Measurements from ENCODE around the gene ELN. TPM values are rescaled to one million over a fixed set of nuclear protein-coding genes. Genes with fewer than 3 reads are reported as not detected.

ELN gene
- total RNA-seq, 1 experiment from 2014 or later = 65.9 TPM

DNA sequence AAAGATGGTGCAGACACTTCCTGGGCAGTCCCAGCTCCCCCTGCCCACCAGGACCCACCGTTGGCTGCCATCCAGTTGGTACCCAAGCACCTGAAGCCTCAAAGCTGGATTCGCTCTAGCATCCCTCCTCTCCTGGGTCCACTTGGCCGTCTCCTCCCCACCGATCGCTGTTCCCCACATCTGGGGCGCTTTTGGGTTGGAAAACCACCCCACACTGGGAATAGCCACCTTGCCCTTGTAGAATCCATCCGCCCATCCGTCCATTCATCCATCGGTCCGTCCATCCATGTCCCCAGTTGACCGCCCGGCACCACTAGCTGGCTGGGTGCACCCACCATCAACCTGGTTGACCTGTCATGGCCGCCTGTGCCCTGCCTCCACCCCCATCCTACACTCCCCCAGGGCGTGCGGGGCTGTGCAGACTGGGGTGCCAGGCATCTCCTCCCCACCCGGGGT is 41.1 kb downstream of the ELN start:
- no peaks in the 10 kb centered on the region for H3K36me3 ChIP-seq (ENCODE audit: insufficient read depth, low read length, poor library complexity, severe bottlenecking)
- DNase-seq (ENCODE audit: low spot score) = no peak
- no peaks in the 10 kb centered on the region for H3K27me3 ChIP-seq (replicated peaks; ENCODE audit: insufficient read depth, low read depth, low read length, poor library complexity)
- no peak for TF ChIP-seq EZH2 (IDR thresholded peaks at IDR 0.05; ENCODE audit: borderline replicate concordance, low read depth, low read length, poor library complexity, severe bottlenecking)
- BruUV-seq (replicated peaks) = TSS peak; percentile 89
- no peak overlapping the region for H3K4me3 ChIP-seq (ENCODE audit: low read depth, low read length, poor library complexity, severe bottlenecking)
- no peaks in the 10 kb centered on the region for H3K4me1 ChIP-seq (ENCODE audit: insufficient read depth, low read length, poor library complexity, severe bottlenecking)
- H3K9me3 ChIP-seq (ENCODE audit: low read depth, low read length, poor library complexity, severe bottlenecking) = no peaks in the 10 kb centered on the region
- ChIA-PET CTCF (no interaction called here), POLR2A (ENCODE audit: low non-redundant PET) (no interaction called here)
- intact Hi-C loops (cut with micrococcal nuclease; ENCODE audit: unreplicated experiment) = loop anchor here (5.0 kb wide), 2 partner anchors 118 to 333 kb away; no protein-coding TSS in a partner anchor
- H3K27ac ChIP-seq (ENCODE audit: low read depth, low read length, poor library complexity, severe bottlenecking) = no peak overlapping the region

GRCh38 chr7:74069790-74070618 is 42.0 kb downstream of the ELN start:
- Histone ChIP-seq H3K27ac (ENCODE audit: low read depth, low read length, poor library complexity, severe bottlenecking) (no peak overlapping the region), H3K9me3 (ENCODE audit: low read depth, low read length, poor library complexity, severe bottlenecking) (no peaks in the 10 kb centered on the region), H3K36me3 (ENCODE audit: insufficient read depth, low read length, poor library complexity, severe bottlenecking) (no peaks in the 10 kb centered on the region), H3K27me3 (replicated peaks; ENCODE audit: insufficient read depth, low read depth, low read length, poor library complexity) (no peaks in the 10 kb centered on the region), H3K4me3 (ENCODE audit: low read depth, low read length, poor library complexity, severe bottlenecking) (no peak overlapping the region), H3K4me1 (ENCODE audit: insufficient read depth, low read length, poor library complexity, severe bottlenecking) (no peaks in the 10 kb centered on the region)
- intact Hi-C loops (cut with micrococcal nuclease; ENCODE audit: unreplicated experiment) = loop anchor here (5.0 kb wide), 2 partner anchors 117 to 332 kb away; no protein-coding TSS in a partner anchor
- no TSS peak for BruUV-seq (replicated peaks)
- DNase-seq (ENCODE audit: low spot score) = no peak
- ChIA-PET CTCF (interaction anchor here (1.4 kb wide), 1 partner anchor 331 kb away, joined by 3 read pairs; no protein-coding TSS in a partner anchor), POLR2A (ENCODE audit: low non-redundant PET) (no interaction called here)
- no peak for TF ChIP-seq EZH2 (IDR thresholded peaks at IDR 0.05; ENCODE audit: borderline replicate concordance, low read depth, low read length, poor library complexity, severe bottlenecking)
- TF ChIP-seq CTCF (conservative IDR thresholded peaks at IDR 0.05; ENCODE audit: low read depth, low read length) = no peak

GRCh38 chr7:74070619-74070921 is 42.6 kb downstream of the ELN start:
- ChIA-PET POLR2A (ENCODE audit: low non-redundant PET) (no interaction called here), CTCF (interaction anchor here (1.4 kb wide), 1 partner anchor 331 kb away, joined by 3 read pairs; no protein-coding TSS in a partner anchor)
- Histone ChIP-seq H3K27ac (ENCODE audit: low read depth, low read length, poor library complexity, severe bottlenecking) (no peak overlapping the region), H3K36me3 (ENCODE audit: insufficient read depth, low read length, poor library complexity, severe bottlenecking) (no peaks in the 10 kb centered on the region), H3K9me3 (ENCODE audit: low read depth, low read length, poor library complexity, severe bottlenecking) (no peaks in the 10 kb centered on the region), H3K27me3 (replicated peaks; ENCODE audit: insufficient read depth, low read depth, low read length, poor library complexity) (no peaks in the 10 kb centered on the region), H3K4me1 (ENCODE audit: insufficient read depth, low read length, poor library complexity, severe bottlenecking) (no peaks in the 10 kb centered on the region), H3K4me3 (ENCODE audit: low read depth, low read length, poor library complexity, severe bottlenecking) (no peak overlapping the region)
- no peak for DNase-seq (ENCODE audit: low spot score)
- no TSS peak for BruUV-seq (replicated peaks)
- intact Hi-C loops (cut with micrococcal nuclease; ENCODE audit: unreplicated experiment) = no loop called here
- TF ChIP-seq EZH2 (IDR thresholded peaks at IDR 0.05; ENCODE audit: borderline replicate concordance, low read depth, low read length, poor library complexity, severe bottlenecking) (no peak), CTCF (conservative IDR thresholded peaks at IDR 0.05; ENCODE audit: low read depth, low read length) (no peak)
